Measurements from ENCODE around the gene FUT6.

GRCh38 chr19:5825178-5825577, 14.3 kb downstream of the FUT6 start:
- TF ChIP-seq REST (IDR thresholded peaks at IDR 0.05; ENCODE audit: low read depth) (no peak), EP300 (IDR thresholded peaks at IDR 0.05; ENCODE audit: borderline replicate concordance) (no peak), YY1 (IDR thresholded peaks at IDR 0.05; ENCODE audit: low read depth) (no peak), TAF1 (IDR thresholded peaks at IDR 0.05; ENCODE audit: low read depth) (no peak), RAD21 (IDR thresholded peaks at IDR 0.05; ENCODE audit: low read depth) (no peak), MAX (IDR thresholded peaks at IDR 0.05) (no peak), EGR1 (IDR thresholded peaks at IDR 0.05) (no peak), CEBPB (IDR thresholded peaks at IDR 0.05) (no peak), TCF12 (IDR thresholded peaks at IDR 0.05; ENCODE audit: low read depth) (no peak), USF1 (IDR thresholded peaks at IDR 0.05) (no peak)
